Measurements from ENCODE around the gene RBBP8NL.

The RBBP8NL gene

DNA sequence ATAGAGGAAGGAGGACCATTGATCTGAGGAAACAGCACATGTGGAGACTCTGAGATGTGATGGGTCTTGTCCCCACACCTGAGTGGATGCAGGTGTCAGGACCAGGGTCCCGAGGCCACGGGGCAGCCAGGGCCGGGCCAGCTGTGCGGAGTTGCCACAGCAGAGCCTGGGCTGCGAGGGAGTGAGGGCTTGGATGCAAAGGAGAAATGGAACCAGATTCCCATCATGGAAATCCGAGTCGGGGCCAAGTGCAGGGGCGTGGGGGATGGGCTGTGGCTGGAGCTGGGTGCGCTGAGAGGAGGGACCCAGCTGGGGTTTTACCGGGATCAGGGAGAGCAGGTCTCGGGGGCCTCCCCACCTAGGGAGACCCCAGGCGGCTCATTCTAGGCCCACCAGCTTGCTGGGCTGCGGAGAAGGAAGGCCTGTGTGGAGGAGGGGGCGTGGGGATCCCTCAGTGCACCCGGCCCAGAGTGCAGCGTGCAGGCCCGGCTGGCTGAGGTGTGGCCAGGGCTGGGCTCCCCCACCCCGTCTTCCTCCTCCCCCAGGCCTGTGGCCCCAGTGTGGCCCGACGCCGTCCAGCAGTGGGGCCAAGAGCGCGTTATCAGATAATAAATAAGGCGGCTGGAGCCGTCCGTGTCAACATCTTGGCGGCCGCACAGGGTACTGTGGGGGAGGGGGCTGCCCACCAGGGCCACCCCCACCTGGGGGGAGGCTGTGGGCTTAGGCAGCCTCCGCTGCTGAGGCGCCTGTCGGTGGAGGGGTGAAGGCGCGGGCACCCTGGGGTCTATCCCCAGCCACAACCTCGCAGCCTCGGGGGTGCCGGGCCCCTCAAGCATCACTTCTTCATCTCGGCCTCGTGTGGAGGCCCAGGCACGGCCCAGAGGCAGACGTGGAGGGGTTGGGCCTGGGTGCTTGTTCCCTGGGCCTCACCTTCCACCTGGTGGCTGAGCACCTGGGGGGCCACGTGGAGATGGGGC lies 31.2 kb upstream of the RBBP8NL start:
- Histone ChIP-seq H3K36me3 (ENCODE audit: insufficient read depth, low read length) (no peaks in the 10 kb centered on the region), H3K27me3 (ENCODE audit: insufficient read depth, low read length, poor library complexity, severe bottlenecking) (no peaks in the 10 kb centered on the region), H3K4me1 (ENCODE audit: insufficient read depth, low read length, poor library complexity, severe bottlenecking) (no peaks in the 10 kb centered on the region), H3K4me2 (ENCODE audit: low read depth, low read length, poor library complexity, severe bottlenecking) (no peak overlapping the region), H3K9ac (ENCODE audit: low read depth, low read length, poor library complexity, severe bottlenecking) (no peak overlapping the region), H3K79me2 (ENCODE audit: insufficient read depth, low read length) (no peaks in the 10 kb centered on the region), H4K20me1 (ENCODE audit: insufficient read depth, low read length, poor library complexity, severe bottlenecking) (no peaks in the 10 kb centered on the region), H3K9me3 (ENCODE audit: insufficient read depth, low read depth, low read length) (no peaks in the 10 kb centered on the region), H2AFZ (ENCODE audit: low read length) (no peak overlapping the region), H3F3A (ENCODE audit: low read depth) (no peaks in the 10 kb centered on the region), H3K4me3 (ENCODE audit: low read length, poor library complexity, severe bottlenecking) (no peak overlapping the region), H3K9me2 (replicated peaks; ENCODE audit: low read depth, low read length) (no peaks in the 10 kb centered on the region)
- TF ChIP-seq, protein P1, sequence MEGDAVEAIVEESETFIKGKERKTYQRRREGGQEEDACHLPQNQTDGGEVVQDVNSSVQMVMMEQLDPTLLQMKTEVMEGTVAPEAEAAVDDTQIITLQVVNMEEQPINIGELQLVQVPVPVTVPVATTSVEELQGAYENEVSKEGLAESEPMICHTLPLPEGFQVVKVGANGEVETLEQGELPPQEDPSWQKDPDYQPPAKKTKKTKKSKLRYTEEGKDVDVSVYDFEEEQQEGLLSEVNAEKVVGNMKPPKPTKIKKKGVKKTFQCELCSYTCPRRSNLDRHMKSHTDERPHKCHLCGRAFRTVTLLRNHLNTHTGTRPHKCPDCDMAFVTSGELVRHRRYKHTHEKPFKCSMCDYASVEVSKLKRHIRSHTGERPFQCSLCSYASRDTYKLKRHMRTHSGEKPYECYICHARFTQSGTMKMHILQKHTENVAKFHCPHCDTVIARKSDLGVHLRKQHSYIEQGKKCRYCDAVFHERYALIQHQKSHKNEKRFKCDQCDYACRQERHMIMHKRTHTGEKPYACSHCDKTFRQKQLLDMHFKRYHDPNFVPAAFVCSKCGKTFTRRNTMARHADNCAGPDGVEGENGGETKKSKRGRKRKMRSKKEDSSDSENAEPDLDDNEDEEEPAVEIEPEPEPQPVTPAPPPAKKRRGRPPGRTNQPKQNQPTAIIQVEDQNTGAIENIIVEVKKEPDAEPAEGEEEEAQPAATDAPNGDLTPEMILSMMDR (conservative IDR thresholded peaks at IDR 0.05; ENCODE audit: low read length): no peak
- TF ChIP-seq EZH2phosphoT487 (IDR thresholded peaks at IDR 0.05; ENCODE audit: borderline replicate concordance): no peak

- no peak for TF ChIP-seq EZH2phosphoT487 (IDR thresholded peaks at IDR 0.05; ENCODE audit: borderline replicate concordance)
- TF ChIP-seq, protein P1 (conservative IDR thresholded peaks at IDR 0.05; ENCODE audit: low read length): no peak
These were observed 30.5 kb upstream of the RBBP8NL start for GRCh38 chr20:62457831-62458230.

GRCh38 chr20:62457098-62457497 lies 29.8 kb upstream of the RBBP8NL start:
- TF ChIP-seq, protein P1 (conservative IDR thresholded peaks at IDR 0.05; ENCODE audit: low read length): no peak
- TF ChIP-seq EZH2phosphoT487 (IDR thresholded peaks at IDR 0.05; ENCODE audit: borderline replicate concordance): no peak
- Histone ChIP-seq H3K79me2 (ENCODE audit: insufficient read depth, low read length) (no peaks in the 10 kb centered on the region), H3K4me3 (ENCODE audit: low read length, poor library complexity, severe bottlenecking) (no peak overlapping the region), H3K9me3 (ENCODE audit: insufficient read depth, low read depth, low read length) (no peaks in the 10 kb centered on the region), H3K9me2 (replicated peaks; ENCODE audit: low read depth, low read length) (no peaks in the 10 kb centered on the region), H3F3A (ENCODE audit: low read depth) (no peaks in the 10 kb centered on the region), H3K27me3 (ENCODE audit: insufficient read depth, low read length, poor library complexity, severe bottlenecking) (no peaks in the 10 kb centered on the region), H3K9ac (ENCODE audit: low read depth, low read length, poor library complexity, severe bottlenecking) (no peak overlapping the region), H2AFZ (ENCODE audit: low read length) (no peak overlapping the region), H3K4me1 (ENCODE audit: insufficient read depth, low read length, poor library complexity, severe bottlenecking) (no peaks in the 10 kb centered on the region), H3K4me2 (ENCODE audit: low read depth, low read length, poor library complexity, severe bottlenecking) (no peak overlapping the region), H4K20me1 (ENCODE audit: insufficient read depth, low read length, poor library complexity, severe bottlenecking) (no peaks in the 10 kb centered on the region), H3K36me3 (ENCODE audit: insufficient read depth, low read length) (no peaks in the 10 kb centered on the region)

More at GRCh38 chr20:62457831-62458230, 30.5 kb upstream of the RBBP8NL start:
- no peaks in the 10 kb centered on the region for H3K4me1 ChIP-seq (ENCODE audit: insufficient read depth, low read length, poor library complexity, severe bottlenecking)
- no peak overlapping the region for H3K4me3 ChIP-seq (ENCODE audit: low read length, poor library complexity, severe bottlenecking)
- H3F3A ChIP-seq (ENCODE audit: low read depth): no peaks in the 10 kb centered on the region
- H3K27me3 ChIP-seq (ENCODE audit: insufficient read depth, low read length, poor library complexity, severe bottlenecking): no peaks in the 10 kb centered on the region
- H3K9me3 ChIP-seq (ENCODE audit: insufficient read depth, low read depth, low read length): no peaks in the 10 kb centered on the region
- no peak overlapping the region for H2AFZ ChIP-seq (ENCODE audit: low read length)
- no peak overlapping the region for H3K9ac ChIP-seq (ENCODE audit: low read depth, low read length, poor library complexity, severe bottlenecking)
- H3K36me3 ChIP-seq (ENCODE audit: insufficient read depth, low read length): no peaks in the 10 kb centered on the region
- no peaks in the 10 kb centered on the region for H3K79me2 ChIP-seq (ENCODE audit: insufficient read depth, low read length)
- H3K9me2 ChIP-seq (replicated peaks; ENCODE audit: low read depth, low read length): no peaks in the 10 kb centered on the region
- no peak overlapping the region for H3K4me2 ChIP-seq (ENCODE audit: low read depth, low read length, poor library complexity, severe bottlenecking)
- H4K20me1 ChIP-seq (ENCODE audit: insufficient read depth, low read length, poor library complexity, severe bottlenecking): no peaks in the 10 kb centered on the region
